ENCODE results near the gene DPP4.

DNA sequence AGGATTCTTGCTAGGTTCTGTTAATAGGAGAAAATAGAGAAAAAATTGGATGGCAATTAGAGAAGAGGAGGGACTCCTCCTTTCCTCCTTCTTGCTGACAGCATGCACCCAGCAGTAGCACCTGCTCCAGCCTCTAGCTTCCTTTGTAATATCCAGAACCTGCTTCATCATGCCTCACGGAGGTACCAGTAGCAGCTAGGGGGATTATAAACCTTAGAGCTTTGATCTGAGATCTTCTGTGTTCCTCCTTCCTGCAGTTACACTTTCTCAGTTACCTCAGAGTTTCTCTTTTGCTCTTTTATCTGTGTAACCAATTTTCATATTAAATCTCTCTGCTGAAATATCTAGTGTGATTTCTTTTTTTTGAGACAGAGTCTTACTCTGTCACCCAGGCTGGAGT, 16.6 kb downstream of the DPP4 start:
- TF ChIP-seq POLR2AphosphoS5 (IDR thresholded peaks at IDR 0.05) (no peak), EP300 (IDR thresholded peaks at IDR 0.05) (no peak)
- TF ChIP-seq, protein P1, sequence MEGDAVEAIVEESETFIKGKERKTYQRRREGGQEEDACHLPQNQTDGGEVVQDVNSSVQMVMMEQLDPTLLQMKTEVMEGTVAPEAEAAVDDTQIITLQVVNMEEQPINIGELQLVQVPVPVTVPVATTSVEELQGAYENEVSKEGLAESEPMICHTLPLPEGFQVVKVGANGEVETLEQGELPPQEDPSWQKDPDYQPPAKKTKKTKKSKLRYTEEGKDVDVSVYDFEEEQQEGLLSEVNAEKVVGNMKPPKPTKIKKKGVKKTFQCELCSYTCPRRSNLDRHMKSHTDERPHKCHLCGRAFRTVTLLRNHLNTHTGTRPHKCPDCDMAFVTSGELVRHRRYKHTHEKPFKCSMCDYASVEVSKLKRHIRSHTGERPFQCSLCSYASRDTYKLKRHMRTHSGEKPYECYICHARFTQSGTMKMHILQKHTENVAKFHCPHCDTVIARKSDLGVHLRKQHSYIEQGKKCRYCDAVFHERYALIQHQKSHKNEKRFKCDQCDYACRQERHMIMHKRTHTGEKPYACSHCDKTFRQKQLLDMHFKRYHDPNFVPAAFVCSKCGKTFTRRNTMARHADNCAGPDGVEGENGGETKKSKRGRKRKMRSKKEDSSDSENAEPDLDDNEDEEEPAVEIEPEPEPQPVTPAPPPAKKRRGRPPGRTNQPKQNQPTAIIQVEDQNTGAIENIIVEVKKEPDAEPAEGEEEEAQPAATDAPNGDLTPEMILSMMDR (IDR thresholded peaks at IDR 0.05), result no peak
